ENCODE measurements around the gene ZNF385B. TPM values are rescaled to one million over a fixed set of nuclear protein-coding genes. Genes with fewer than 3 reads are reported as not detected.

Gene ZNF385B
- total and polyA plus RNA-seq, 9 donors: 4.8 to 20.9 (median 9.1) TPM

- 89 to 100% (median 100%) methylated on average over 1 of the region's 1 CpG for WGBS, 3 donors
- DNase-seq: no peak
- no peaks in the 10 kb centered on the region for H3K36me3 ChIP-seq
- no peaks in the 10 kb centered on the region for H3K4me1 ChIP-seq (ENCODE audit: insufficient read depth)
- TF ChIP-seq CTCF (IDR thresholded peaks at IDR 0.05) (no peak), POLR2A (IDR thresholded peaks at IDR 0.05) (no peak), EP300 (IDR thresholded peaks at IDR 0.05) (no peak)
- H3K4me3 ChIP-seq: no peak overlapping the region
- intact Hi-C loops (cut with DNase I): no loop called here
- H3K27ac ChIP-seq: no peak overlapping the region
- H3K27me3 ChIP-seq: no peaks in the 10 kb centered on the region
- no peaks in the 10 kb centered on the region for H3K9me3 ChIP-seq
These were observed 322.3 kb downstream of the ZNF385B start for GRCh38 chr2:179539124-179539511.

- no peak for DNase-seq
- Histone ChIP-seq H3K27ac (no peak overlapping the region), H3K4me3 (no peak overlapping the region), H3K4me1 (ENCODE audit: insufficient read depth) (no peaks in the 10 kb centered on the region), H3K27me3 (no peaks in the 10 kb centered on the region), H3K36me3 (no peaks in the 10 kb centered on the region), H3K9me3 (no peaks in the 10 kb centered on the region)
- intact Hi-C loops (cut with DNase I): no loop called here
- WGBS, 3 donors: 55 to 73% (median 59%) methylated on average over 1 of the region's 1 CpG
- TF ChIP-seq CTCF (IDR thresholded peaks at IDR 0.05): no peak
- no peak for TF ChIP-seq EP300 (IDR thresholded peaks at IDR 0.05)
- TF ChIP-seq POLR2A (IDR thresholded peaks at IDR 0.05): no peak
These were observed 322.8 kb downstream of the ZNF385B start for GRCh38 chr2:179538406-179539123.

DNA sequence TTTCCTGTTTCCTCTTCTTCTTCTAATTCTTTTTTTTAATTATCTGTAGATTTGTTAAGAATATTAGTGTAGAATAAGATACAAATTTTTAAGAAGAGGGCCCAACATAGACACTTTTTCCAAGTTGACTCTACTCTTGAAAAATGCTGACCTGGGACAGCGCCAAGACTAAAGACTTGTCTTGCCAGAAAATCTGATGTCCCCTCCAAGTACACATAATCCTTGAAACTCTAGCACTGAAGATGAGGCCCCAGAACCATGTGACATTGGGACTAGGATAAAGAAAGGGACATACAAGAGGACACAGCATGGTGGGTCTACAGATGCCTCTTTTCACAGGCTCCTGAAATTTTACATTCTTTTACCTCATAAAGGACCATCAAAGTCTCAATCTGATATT lies 325.2 kb downstream of the ZNF385B start:
- no peak overlapping the region for H3K27ac ChIP-seq
- H3K9me3 ChIP-seq: no peaks in the 10 kb centered on the region
- H3K36me3 ChIP-seq: no peaks in the 10 kb centered on the region
- no peak overlapping the region for H3K4me3 ChIP-seq
- 97 to 100% (median 97%) methylated on average over 1 of the region's 1 CpG for WGBS, 3 donors
- no peaks in the 10 kb centered on the region for H3K27me3 ChIP-seq
- no peak for DNase-seq
- TF ChIP-seq CTCF (IDR thresholded peaks at IDR 0.05) (no peak), POLR2A (IDR thresholded peaks at IDR 0.05) (no peak), EP300 (IDR thresholded peaks at IDR 0.05) (no peak)
- intact Hi-C loops (cut with DNase I): no loop called here
- H3K4me1 ChIP-seq (ENCODE audit: insufficient read depth): no peaks in the 10 kb centered on the region

DNA sequence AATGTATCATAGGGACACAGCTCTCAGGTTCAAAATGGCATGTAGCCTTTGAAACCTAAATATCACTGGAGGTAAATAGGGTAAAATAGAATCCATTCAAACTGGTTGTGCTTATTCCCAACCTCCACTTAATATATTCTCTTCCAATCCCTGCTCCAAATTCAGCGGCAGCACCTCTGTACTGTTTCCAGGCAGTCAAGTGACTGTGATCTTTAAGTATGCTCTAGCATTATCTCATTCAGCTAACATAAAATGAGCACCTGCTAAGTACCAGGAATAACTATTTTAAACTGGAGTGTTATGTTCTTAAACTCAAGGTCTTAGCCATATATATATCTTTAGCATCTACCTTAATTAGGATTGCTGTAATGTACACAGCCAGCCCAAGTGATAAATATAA lies 327.5 kb downstream of the ZNF385B start:
- Histone ChIP-seq H3K27me3 (no peaks in the 10 kb centered on the region), H3K9me3 (no peaks in the 10 kb centered on the region), H3K27ac (no peak overlapping the region), H3K4me1 (ENCODE audit: insufficient read depth) (no peaks in the 10 kb centered on the region), H3K36me3 (no peaks in the 10 kb centered on the region), H3K4me3 (no peak overlapping the region)
- WGBS, 3 donors: 88 to 96% (median 90%) methylated on average over 1 of the region's 1 CpG
- no peak for DNase-seq
- TF ChIP-seq CTCF (IDR thresholded peaks at IDR 0.05): no peak
- no peak for TF ChIP-seq EP300 (IDR thresholded peaks at IDR 0.05)
- TF ChIP-seq POLR2A (IDR thresholded peaks at IDR 0.05): no peak
- intact Hi-C loops (cut with DNase I): no loop called here

Measured in ovary (tissue), 9 donors.